ENCODE measurements around the gene FLRT1.
"Not testable (repeated sequence)": the region's sequence is repeated elsewhere in the genome, so short reads cannot be mapped to it uniquely, and the experiment has no call there.

Gene FLRT1

DNA sequence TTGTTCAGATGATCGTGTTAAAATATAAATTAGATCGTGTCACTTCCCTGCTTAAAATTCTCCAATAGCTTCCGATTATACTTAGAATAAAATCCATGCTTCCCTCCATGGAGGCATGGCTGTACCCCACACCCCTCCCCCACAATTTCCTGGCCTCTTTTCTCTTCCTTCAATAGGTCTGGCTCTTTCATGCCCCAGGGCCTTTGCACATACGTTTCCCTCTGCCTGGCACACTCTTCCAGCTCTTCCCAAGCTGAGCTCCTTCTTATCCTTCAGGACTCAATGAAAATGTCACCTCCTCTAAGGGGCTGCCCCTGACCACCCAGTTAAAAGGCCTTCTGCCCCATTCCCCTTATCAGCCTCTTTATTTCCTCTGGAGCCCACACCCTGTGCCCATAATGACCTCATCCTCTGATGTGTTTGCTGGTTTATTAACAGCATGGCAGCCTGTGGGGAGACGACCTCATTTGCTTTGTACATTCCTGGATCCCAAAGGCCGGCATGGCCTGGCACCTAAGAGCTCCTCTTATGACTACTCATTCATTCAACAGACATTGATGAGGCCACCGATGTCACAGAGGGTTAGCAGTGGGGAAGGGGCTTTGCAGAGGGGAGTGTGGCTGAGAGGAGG is 9.0 kb upstream of the FLRT1 start:
- DNase-seq = no peak

DNA sequence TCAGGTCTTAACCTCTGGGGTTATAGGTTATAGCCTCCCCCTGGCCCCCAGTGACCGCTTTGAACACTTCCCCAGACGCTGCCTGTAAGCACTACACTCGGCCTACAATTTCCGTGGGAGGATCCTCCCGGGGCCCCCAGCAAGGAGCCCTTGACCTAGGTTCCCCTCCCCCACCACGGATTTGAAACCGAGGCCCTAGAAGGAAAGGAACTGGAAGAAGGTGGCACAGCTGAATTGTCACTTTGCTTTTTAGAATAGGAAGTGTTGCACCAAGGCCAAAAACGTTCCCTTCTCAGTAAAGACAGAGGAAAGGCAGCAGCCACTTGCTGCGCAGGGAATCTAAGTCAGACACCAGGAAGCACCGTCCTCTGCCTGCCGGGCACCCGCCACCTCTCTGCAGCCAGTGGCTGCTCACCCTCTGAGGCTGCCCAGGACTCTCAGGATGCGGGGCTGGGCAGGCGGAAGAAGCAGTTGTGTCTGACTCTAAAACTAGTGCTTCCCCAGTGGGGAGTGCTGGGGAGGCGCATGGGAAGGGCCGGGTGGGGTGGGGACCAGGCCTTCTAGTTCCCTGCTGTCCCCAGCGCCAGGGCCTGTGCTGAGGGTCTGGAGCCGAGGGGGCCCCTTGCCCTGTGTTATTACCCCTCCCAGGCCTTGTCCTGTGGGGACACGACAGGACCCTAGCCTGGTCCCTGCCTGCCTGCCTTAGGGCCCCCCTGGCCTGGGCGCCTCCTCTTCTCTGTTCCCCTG is 7.9 kb upstream of the FLRT1 start:
- peak; percentile 49 for DNase-seq

GRCh38 chr11:64028398-64029115 is 7.2 kb upstream of the FLRT1 start:
- no peak for DNase-seq

DNA sequence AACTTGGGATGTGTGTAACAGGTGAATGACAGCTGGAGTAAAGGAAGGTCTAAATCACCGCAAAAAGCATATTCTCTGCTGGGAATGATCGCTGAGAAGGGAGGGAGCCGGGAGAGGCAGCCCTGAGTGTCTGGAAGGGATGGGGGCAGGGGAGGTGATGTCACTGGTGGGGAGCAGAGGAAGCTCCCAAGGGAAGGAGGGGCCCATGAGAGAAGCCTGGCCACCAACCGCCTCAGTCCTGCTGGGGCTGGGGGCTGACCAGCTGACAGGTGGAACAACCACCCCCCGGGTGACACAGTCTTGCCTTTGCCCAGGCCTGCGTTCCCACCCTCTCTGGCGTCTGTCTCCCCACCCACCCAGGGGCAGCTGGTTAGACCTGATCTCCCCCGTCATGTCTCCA is 6.0 kb upstream of the FLRT1 start:
- DNase-seq = no peak

DNA sequence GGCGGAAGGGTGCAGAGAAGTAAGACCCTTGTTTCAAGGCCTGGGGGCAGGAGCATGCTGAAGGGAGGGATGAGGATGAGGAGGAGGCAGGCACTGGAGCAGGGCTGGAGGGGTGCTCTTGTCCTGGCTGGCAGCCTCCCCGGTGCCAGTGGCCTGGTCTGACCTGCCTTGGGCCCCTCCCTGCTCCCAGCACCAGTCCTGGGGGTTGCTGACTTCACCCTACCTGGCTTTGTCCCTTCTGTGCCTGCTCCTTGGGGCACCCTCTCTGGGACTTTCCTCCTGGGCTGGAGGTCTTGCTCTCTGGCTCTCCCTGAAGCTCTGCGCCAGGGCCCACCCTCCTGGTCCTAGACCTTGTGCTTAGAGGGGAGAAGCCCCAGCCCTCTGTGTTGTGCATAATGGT is 4.7 kb upstream of the FLRT1 start:
- no peak for DNase-seq

DNA sequence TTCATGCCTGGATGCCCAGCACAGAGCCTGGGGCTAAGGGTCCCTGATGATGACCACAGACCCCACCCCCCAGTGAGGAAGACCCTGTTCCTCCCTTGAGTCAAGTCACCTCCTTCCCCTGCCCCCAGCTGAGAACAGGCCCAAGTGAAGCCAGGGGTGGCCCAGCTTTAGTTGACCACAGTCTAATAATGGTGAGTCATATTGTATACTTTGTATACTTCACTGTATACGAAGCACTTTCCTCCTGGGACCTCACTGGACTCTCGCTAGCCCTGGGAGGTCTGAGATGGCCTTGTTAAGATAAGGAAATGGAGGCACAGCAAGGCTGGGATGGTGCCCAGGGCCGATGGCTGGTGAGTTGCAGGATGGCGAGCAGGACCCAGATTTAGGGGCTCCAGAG is 3.7 kb upstream of the FLRT1 start:
- DNase-seq = no peak

- no peak for DNase-seq
These were observed 1.3 kb upstream of the FLRT1 start for GRCh38 chr11:64034411-64034811.

DNA sequence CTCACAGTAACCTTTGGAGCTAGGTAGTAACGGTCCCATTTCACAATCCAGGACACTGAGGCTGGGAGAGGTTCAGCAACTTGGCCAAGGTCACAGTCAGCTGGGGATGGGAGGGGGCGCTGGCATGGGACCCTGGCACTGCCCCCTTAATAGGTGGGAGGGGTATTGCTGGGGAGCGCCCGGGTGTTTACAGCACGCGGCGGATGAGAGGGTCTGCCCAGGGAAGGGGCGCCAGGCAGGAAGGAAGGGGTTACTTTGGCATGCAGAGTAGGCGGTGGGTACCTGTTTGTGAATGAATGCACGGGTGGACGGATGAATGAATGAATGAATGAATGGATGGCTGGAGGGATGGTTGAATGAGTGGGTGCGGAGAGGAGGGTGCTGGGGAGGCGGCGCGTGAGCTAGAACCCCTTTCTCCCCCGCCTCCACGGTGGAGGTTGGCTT is 628 bp upstream of the FLRT1 start:
- no peak for DNase-seq

GRCh38 chr11:64036087-64037026 is 626 bp downstream of the FLRT1 start:
- DNase-seq = no peak

GRCh38 chr11:64037027-64037634 is 1.4 kb downstream of the FLRT1 start:
- no peak for DNase-seq

DNA sequence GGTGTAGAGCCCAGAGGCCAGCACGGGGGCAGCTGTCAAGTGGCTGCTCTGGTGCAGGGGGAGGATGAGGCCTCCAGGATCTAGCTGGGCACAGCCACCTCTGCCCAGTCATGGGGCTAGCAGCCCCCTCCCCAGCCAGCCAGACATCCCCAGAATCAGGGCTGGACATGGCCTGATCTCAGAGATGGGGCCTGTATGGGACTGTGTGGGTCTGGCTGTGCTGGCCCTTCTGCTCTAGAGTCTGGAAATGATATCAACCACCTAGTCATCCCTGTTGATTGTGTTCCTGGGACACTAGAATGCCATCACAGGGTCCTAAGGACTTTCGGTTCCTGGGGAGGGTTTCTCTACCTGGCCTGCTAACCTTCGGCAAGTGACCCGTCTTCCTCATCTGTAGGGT is 2.8 kb downstream of the FLRT1 start:
- DNase-seq = no peak

DNA sequence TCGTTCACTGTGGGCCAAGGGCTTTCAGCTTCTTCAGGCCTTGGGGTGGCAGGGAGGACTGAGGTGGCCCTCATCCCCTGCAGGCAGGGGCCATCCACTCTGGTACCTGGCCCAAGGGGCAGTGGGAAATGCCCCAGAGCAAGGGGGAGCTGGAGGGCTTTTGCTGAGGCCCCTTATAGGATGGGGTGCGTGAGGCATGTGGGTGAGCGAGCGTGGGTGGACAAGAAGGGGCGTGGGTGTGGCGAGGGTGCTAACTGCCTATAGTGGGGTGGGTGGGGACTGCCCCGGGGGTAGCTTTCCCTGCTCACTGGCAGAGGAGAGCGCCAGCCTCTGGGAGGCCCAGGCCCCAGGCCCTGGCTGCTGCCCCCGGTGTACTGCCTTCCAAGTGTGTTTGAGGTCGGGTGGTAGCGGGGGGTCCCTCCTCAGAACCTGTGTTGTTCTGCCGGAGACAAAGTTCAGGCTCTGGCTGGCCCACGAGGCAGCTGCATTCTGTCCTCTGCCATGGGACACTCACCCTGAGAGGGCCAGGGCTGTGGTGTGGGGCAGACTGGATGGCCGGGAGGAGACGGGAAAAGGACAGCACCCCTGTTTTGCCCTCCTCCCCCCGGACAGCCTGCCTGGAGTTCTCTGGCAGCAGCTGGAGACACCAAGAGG is 3.4 kb downstream of the FLRT1 start:
- DNase-seq = no peak

DNA sequence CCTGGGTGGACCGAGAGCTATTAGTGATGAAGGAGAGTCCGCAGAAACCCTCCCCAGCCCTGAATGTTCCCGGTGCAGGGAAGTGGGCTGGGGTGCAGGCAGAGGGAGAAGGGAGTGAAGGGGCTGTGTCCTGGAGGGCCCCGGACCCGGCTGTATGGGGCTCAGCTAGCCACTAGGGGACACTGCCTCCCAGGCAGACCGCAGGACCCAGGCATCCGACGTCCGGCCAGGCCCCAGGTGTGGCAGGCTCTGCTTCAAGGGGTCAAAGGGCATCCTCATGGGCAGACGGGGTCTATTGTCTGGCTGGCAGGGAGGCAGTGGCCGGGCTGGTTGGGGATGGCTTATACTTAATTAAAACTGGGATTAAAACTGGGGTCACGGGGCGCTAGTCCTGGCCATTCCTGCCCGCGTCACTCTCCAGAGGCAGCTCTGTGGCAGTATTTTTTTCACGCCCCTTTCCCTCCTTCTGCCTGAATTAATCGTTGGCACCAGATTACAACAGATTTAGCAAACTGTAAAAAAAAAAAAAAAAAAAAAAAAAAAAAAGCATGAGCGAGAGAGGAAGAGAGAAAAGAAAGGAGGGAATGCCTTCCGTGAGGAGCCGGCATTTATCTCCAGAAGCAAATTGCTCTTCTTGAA is 5.1 kb downstream of the FLRT1 start:
- DNase-seq = no peak

GRCh38 chr11:64041846-64042245 is 6.1 kb downstream of the FLRT1 start:
- DNase-seq = no peak

GRCh38 chr11:64042301-64042700 is 6.6 kb downstream of the FLRT1 start:
- no peak for DNase-seq

DNA sequence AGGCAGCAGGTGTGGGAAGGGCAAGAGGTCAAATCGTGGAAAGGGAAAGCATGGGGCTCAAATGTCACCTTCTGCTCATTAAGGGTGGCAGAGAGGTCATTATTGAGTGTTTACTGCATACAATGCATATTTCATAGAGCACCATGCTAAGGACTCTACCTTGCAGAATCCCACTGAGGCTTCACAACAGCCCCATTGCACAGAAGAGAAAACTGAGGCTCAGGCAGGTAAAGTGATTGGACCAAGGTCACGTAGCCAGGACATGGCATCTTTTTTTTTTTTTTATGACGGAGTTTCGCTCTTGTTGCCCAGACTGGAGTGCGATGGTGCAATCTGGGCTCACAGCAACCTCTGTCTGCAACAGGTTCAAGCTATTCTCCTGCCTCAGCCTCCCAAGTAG is 7.8 kb downstream of the FLRT1 start:
- DNase-seq = no peak

DNA sequence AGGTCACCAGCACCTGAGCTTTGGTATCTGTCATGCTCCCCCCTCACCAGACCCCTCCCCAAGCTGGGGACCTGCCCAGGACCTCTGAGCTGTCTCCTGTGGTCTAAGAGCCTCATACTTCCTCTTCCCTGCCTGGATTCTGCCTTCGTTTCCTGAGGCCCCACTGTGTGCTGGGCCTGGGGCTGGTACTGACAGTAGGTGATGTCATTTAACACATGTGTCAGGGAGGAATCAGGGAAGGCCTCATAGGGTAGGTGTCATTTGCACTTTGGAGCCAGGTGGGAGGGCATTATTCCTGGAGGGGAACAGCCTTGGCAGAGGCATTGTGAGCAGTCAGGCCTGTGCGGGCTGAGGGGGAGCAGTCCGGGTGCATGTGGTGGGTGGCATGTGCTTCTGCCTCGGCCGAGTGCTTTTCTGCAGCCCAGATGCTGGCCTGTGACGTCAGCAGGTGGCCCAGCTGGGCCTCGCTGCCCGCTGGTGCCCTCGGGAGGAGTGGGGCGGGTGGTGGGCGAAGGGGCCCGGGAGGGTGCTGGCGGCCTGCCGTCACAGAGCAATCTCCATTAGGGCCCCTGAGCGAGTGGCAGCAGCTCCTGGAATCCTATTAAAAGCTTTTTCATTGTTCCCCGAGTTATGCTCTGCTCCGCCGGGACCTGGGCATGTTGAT is 9.1 kb downstream of the FLRT1 start:
- DNase-seq = no peak

- DNase-seq = no peak
These were observed 10.0 kb downstream of the FLRT1 start for GRCh38 chr11:64045700-64046099.

DNA sequence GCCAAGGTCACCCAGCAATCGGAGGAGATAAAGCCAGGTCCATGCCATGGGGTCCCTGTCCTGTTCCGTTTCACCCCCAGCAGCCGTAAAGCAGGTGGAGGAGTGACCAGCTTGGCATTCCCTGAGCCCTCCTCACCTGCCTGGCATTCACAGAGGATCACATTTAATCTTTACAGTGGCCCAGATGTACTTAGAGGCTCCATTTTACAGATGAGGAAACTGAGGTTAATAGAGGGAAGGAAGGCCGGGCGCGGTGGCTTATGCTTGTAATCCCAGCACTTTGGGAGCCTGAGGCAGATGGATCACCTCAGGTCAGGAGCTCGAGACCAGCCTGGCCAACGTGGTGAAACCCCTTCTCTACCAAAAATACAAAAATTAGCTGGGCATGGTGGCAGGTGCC is 11.6 kb downstream of the FLRT1 start:
- DNase-seq = not testable (repeated sequence)

- no peak for DNase-seq
These were observed 12.5 kb downstream of the FLRT1 start for GRCh38 chr11:64048042-64048854.
